Measurements from ENCODE around the gene NTNG1. TPM values are rescaled to one million over a fixed set of nuclear protein-coding genes. Genes with fewer than 3 reads are reported as not detected.

The NTNG1 gene
- total and polyA plus RNA-seq, 2 of the 8 experiments (the other 6 are each of a cell fraction or from before 2014, with no cell fraction given): 1.2 to 4.1 TPM

DNA sequence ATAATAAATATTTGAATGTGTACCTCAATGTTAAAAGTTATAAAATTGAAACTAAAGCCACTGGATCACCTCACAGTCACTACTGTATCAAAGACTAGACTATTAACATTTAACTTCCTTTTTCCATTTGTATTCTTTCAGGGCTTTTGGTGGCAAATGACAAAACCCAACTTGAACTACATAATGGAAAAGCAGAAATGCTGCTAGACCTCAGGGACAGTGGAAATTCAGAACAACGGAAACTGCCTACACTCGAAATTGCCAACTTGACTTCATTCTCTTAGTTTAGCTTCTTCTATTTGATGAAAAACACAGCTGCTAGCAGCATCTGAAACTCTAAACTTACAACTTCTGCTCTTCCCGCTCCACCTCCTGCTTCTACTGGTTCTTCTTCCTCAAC lies 34.9 kb upstream of the NTNG1 start (continued):
- TF ChIP-seq, protein P1, sequence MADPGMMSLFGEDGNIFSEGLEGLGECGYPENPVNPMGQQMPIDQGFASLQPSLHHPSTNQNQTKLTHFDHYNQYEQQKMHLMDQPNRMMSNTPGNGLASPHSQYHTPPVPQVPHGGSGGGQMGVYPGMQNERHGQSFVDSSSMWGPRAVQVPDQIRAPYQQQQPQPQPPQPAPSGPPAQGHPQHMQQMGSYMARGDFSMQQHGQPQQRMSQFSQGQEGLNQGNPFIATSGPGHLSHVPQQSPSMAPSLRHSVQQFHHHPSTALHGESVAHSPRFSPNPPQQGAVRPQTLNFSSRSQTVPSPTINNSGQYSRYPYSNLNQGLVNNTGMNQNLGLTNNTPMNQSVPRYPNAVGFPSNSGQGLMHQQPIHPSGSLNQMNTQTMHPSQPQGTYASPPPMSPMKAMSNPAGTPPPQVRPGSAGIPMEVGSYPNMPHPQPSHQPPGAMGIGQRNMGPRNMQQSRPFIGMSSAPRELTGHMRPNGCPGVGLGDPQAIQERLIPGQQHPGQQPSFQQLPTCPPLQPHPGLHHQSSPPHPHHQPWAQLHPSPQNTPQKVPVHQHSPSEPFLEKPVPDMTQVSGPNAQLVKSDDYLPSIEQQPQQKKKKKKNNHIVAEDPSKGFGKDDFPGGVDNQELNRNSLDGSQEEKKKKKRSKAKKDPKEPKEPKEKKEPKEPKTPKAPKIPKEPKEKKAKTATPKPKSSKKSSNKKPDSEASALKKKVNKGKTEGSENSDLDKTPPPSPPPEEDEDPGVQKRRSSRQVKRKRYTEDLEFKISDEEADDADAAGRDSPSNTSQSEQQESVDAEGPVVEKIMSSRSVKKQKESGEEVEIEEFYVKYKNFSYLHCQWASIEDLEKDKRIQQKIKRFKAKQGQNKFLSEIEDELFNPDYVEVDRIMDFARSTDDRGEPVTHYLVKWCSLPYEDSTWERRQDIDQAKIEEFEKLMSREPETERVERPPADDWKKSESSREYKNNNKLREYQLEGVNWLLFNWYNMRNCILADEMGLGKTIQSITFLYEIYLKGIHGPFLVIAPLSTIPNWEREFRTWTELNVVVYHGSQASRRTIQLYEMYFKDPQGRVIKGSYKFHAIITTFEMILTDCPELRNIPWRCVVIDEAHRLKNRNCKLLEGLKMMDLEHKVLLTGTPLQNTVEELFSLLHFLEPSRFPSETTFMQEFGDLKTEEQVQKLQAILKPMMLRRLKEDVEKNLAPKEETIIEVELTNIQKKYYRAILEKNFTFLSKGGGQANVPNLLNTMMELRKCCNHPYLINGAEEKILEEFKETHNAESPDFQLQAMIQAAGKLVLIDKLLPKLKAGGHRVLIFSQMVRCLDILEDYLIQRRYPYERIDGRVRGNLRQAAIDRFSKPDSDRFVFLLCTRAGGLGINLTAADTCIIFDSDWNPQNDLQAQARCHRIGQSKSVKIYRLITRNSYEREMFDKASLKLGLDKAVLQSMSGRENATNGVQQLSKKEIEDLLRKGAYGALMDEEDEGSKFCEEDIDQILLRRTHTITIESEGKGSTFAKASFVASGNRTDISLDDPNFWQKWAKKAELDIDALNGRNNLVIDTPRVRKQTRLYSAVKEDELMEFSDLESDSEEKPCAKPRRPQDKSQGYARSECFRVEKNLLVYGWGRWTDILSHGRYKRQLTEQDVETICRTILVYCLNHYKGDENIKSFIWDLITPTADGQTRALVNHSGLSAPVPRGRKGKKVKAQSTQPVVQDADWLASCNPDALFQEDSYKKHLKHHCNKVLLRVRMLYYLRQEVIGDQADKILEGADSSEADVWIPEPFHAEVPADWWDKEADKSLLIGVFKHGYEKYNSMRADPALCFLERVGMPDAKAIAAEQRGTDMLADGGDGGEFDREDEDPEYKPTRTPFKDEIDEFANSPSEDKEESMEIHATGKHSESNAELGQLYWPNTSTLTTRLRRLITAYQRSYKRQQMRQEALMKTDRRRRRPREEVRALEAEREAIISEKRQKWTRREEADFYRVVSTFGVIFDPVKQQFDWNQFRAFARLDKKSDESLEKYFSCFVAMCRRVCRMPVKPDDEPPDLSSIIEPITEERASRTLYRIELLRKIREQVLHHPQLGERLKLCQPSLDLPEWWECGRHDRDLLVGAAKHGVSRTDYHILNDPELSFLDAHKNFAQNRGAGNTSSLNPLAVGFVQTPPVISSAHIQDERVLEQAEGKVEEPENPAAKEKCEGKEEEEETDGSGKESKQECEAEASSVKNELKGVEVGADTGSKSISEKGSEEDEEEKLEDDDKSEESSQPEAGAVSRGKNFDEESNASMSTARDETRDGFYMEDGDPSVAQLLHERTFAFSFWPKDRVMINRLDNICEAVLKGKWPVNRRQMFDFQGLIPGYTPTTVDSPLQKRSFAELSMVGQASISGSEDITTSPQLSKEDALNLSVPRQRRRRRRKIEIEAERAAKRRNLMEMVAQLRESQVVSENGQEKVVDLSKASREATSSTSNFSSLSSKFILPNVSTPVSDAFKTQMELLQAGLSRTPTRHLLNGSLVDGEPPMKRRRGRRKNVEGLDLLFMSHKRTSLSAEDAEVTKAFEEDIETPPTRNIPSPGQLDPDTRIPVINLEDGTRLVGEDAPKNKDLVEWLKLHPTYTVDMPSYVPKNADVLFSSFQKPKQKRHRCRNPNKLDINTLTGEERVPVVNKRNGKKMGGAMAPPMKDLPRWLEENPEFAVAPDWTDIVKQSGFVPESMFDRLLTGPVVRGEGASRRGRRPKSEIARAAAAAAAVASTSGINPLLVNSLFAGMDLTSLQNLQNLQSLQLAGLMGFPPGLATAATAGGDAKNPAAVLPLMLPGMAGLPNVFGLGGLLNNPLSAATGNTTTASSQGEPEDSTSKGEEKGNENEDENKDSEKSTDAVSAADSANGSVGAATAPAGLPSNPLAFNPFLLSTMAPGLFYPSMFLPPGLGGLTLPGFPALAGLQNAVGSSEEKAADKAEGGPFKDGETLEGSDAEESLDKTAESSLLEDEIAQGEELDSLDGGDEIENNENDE (IDR thresholded peaks at IDR 0.05; ENCODE audit: insufficient replicate concordance, low read length): no peak
- TF ChIP-seq RNF2 (IDR thresholded peaks at IDR 0.05; ENCODE audit: borderline replicate concordance, low read depth, low read length, missing control alignments, poor library complexity, severe bottlenecking) (no peak), NRF1 (IDR thresholded peaks at IDR 0.05; ENCODE audit: low read depth, low read length) (no peak), EZH2 (IDR thresholded peaks at IDR 0.05; ENCODE audit: low read depth, low read length, severe bottlenecking) (no peak), CREB1 (IDR thresholded peaks at IDR 0.05) (no peak)
